ENCODE data around the gene NTSR2.

DNA sequence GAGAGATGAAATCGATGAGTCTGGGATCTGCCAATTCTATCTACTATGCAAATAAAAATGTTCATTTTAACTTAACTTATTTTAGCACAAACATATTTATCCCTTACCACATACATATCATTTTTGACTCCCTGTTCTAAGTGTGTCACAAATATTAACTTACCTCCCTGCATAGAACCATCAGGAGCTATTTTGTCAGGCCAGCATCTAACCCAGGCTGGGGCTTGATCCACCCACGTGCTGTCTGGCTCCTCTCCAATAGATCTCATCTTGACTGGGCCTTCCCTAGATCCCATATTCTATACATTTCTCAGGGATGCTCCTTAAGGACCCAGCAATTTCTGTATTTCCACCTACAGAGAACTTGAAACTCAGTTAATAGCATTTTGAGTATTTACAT, 20.9 kb downstream of the NTSR2 start:
- no peak for TF ChIP-seq FOXK2 (IDR thresholded peaks at IDR 0.05)
- TF ChIP-seq ARNT (IDR thresholded peaks at IDR 0.05): no peak
- TF ChIP-seq SUZ12 (IDR thresholded peaks at IDR 0.05): no peak
- TF ChIP-seq ZNF384 (IDR thresholded peaks at IDR 0.05): no peak
- no peak for TF ChIP-seq FOXM1 (IDR thresholded peaks at IDR 0.05; ENCODE audit: borderline replicate concordance)
- no peak for TF ChIP-seq SP1 (IDR thresholded peaks at IDR 0.05)
- TF ChIP-seq ELF4 (IDR thresholded peaks at IDR 0.05): no peak
- no peak for TF ChIP-seq FOXA1 (IDR thresholded peaks at IDR 0.05)
- TF ChIP-seq NFRKB (IDR thresholded peaks at IDR 0.05): no peak
- no peak for TF ChIP-seq TARDBP (IDR thresholded peaks at IDR 0.05)
- no peak for TF ChIP-seq LEF1 (IDR thresholded peaks at IDR 0.05; ENCODE audit: borderline replicate concordance)
- no peak for TF ChIP-seq CTBP1 (IDR thresholded peaks at IDR 0.05; ENCODE audit: borderline replicate concordance)
- no peak for TF ChIP-seq L3MBTL2 (conservative IDR thresholded peaks at IDR 0.05)
- no peak for TF ChIP-seq HDGF (IDR thresholded peaks at IDR 0.05; ENCODE audit: borderline replicate concordance)
